Sigmoid colon (tissue), 7 donors: ENCODE results near the gene DGAT2. TPM values are rescaled to one million over a fixed set of nuclear protein-coding genes. Genes with fewer than 3 reads are reported as not detected.

Experiments
- DNase-seq: peaks from one replicate; pipeline ENCODE4 v3.0.0-alpha.2; 2019
- H3K27ac ChIP-seq, 4 donors: fragments of 200-600 bp; sonication (generic); one replicate each; pipeline ENCODE4 v1.5.1; 2016 to 2019; ENCODE audit warnings: mild to moderate bottlenecking in 1 of 4
- H3K27me3 ChIP-seq, 3 donors: fragments of 200-600 bp; sonication (generic); one replicate each; pipeline ENCODE4 v1.5.1; 2019; ENCODE audit warnings: mild to moderate bottlenecking in 1 of 3
- H3K36me3 ChIP-seq, 4 donors: fragments of 200-600 bp; sonication (generic); one replicate each; pipeline ENCODE4 v1.5.1; 2016 to 2019
- H3K4me1 ChIP-seq, 4 donors: fragments of 200-600 bp; sonication (generic); one replicate each; pipeline ENCODE4 v1.5.1; 2017 to 2019
- H3K4me3 ChIP-seq, 4 donors: fragments of 200-600 bp; sonication (generic); one replicate each; pipeline ENCODE4 v1.5.1; 2017 to 2019; ENCODE audit warnings: mild to moderate bottlenecking in 2 of 4, moderate library complexity in 1 of 4
- H3K9me3 ChIP-seq, 4 donors: fragments of 200-600 bp in 3 of 4; sonication (generic) in 3 of 4; one replicate each; pipeline versions ENCODE4 v1.5.1 to v1.6.1; 2013 to 2019
- CTCF ChIP-seq, 4 experiments: fragments of 450-650 bp in 3 of 4; fragments of 200-600 bp in 1 of 4; IDR thresholded peaks; one replicate each; pipeline ENCODE4 v1.5.1; 2016 to 2019; ENCODE audit warnings: antibody characterized with exemption in 4 of 4, mild to moderate bottlenecking in 3 of 4, moderate library complexity in 2 of 4
- EP300 ChIP-seq, 4 donors: sonication (generic); formaldehyde crosslinking; IDR thresholded peaks; one replicate each; pipeline ENCODE4 v1.6.1; 2017; ENCODE audit warnings: antibody characterized with exemption in 4 of 4
- POLR2A ChIP-seq, 2 donors: fragments of 450-650 bp; IDR thresholded peaks; one replicate each; pipeline ENCODE4 v1.6.1; 2016; ENCODE audit warnings: antibody characterized with exemption in 2 of 2, mild to moderate bottlenecking in 2 of 2, moderate library complexity in 2 of 2
- POLR2AphosphoS5 ChIP-seq, 4 donors: sonication (generic); formaldehyde crosslinking; IDR thresholded peaks; one replicate each; pipeline ENCODE4 v1.6.1; 2017; ENCODE audit warnings: antibody characterized with exemption in 4 of 4
- WGBS, 2 donors: extraction: QIAGEN DNeasy Blood & Tissue Kit; methylation state at CpG; one replicate each; pipeline ENCODE4 v1.1.7; 2013; 5-methylcytosine and 5-hydroxymethylcytosine counted together
- intact Hi-C: fragments of 100-400 bp; cut with DNase I; formaldehyde crosslinking; loops from one replicate; pipeline ENCODE4 v1.15.1; 2023
- polyA plus RNA-seq, 3 donors: library from polyadenylated mRNA; stranded (reverse); fragments of 200-250 nt; gene quantifications; one replicate each; pipeline ENCODE4 v1.2.3, GENCODE V29; 2013
- total RNA-seq, 4 donors: library from RNA; depleted of rRNA; stranded (reverse); fragments of >200 nt; gene quantifications; one replicate each; pipeline ENCODE4 v1.1.0, GENCODE V29; 2016
- donor health status: healthy with polysubstance abuse.
- donor health status: Bipolar disorder and iron deficiency.
- donor health status: healthy.

The DGAT2 gene
- total and polyA plus RNA-seq, 7 donors: 0.55 to 20.3 (median 1.2) TPM

GRCh38 chr11:75786101-75786736 lies 17.6 kb downstream of the DGAT2 start:
- Histone ChIP-seq H3K4me3 (no peak overlapping the region), H3K27ac (no peak overlapping the region), H3K9me3 (no peaks in the 10 kb centered on the region), H3K27me3 (no peaks in the 10 kb centered on the region), H3K4me1 (no peaks in the 10 kb centered on the region), H3K36me3 (no peaks in the 10 kb centered on the region)
- WGBS, 2 donors: 31 to 70% methylated on average over 8 of the region's 8 CpGs
- no peak for TF ChIP-seq POLR2A (IDR thresholded peaks at IDR 0.05)
- TF ChIP-seq CTCF (IDR thresholded peaks at IDR 0.05): no peak
- no peak for TF ChIP-seq POLR2AphosphoS5 (IDR thresholded peaks at IDR 0.05)
- no peak for TF ChIP-seq EP300 (IDR thresholded peaks at IDR 0.05)
- no peak for DNase-seq
- intact Hi-C loops: no loop called here

DNA sequence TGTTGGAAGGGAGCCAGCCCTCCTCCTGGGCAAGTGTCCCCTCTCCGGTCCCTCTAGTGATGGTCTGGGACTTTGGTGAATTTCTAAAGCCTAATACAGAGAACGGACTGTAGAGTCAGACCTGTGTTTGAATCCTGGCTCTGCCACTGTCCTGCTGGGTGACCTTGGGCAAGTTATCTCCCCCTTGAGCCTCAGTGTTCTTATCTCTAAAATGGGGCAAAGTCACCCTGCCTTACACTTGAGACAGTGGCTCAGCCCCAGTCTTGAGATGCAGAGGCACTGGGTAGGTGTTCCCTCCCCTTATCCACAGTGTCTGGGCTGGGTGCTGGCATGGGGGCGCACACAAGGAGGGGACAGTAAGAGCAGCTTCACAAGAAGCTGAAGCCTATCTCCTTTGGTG lies 20.9 kb downstream of the DGAT2 start:
- intact Hi-C loops: no loop called here
- 96 to 97% methylated on average over 3 of the region's 3 CpGs for WGBS, 2 donors
- no peak for DNase-seq

DNA sequence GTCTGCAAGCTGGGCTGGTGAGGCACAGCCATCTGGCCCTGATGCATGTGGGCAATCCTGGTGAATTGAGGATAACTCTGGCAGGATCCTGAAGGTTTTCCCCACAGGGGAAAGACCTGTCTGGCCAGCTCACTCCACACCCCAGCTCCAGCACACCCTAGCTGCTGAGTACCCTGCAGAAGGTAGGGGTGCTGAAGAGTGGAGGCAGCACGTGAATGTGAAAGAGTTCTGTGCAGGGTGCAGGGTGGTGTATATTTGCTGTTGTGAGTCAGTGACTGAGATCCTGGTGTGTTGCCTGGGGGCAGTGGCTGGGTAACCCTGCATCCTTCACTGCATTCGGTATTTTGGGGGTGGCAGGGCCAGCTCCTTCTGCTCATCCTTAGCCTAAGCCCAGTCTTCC lies 22.4 kb downstream of the DGAT2 start:
- Histone ChIP-seq H3K27ac (no peak overlapping the region), H3K4me3 (no peak overlapping the region), H3K9me3 (no peaks in the 10 kb centered on the region), H3K27me3 (no peaks in the 10 kb centered on the region), H3K4me1 (no peaks in the 10 kb centered on the region), H3K36me3 (no peaks in the 10 kb centered on the region)
- DNase-seq: no peak
- TF ChIP-seq EP300 (IDR thresholded peaks at IDR 0.05) (no peak), CTCF (IDR thresholded peaks at IDR 0.05) (no peak)
- WGBS, 2 donors: 85 to 94% methylated on average over 2 of the region's 2 CpGs
- intact Hi-C loops: loop anchor here (10.0 kb wide), 1 partner anchor 524 kb away; no protein-coding TSS in a partner anchor

More for the DNA sequence above, 20.9 kb downstream of the DGAT2 start:
- H3K27me3 ChIP-seq: no peaks in the 10 kb centered on the region
- no peaks in the 10 kb centered on the region for H3K9me3 ChIP-seq
- no peaks in the 10 kb centered on the region for H3K36me3 ChIP-seq
- H3K4me3 ChIP-seq: no peak overlapping the region
- no peak for TF ChIP-seq CTCF (IDR thresholded peaks at IDR 0.05)
- no peak for TF ChIP-seq POLR2A (IDR thresholded peaks at IDR 0.05)
- no peak for TF ChIP-seq EP300 (IDR thresholded peaks at IDR 0.05)
- no peak for TF ChIP-seq POLR2AphosphoS5 (IDR thresholded peaks at IDR 0.05)
- no peak overlapping the region for H3K27ac ChIP-seq
- H3K4me1 ChIP-seq: no peaks in the 10 kb centered on the region

- H3K36me3 ChIP-seq: no peaks in the 10 kb centered on the region
- DNase-seq: no peak
- H3K27ac ChIP-seq: no peak overlapping the region
- intact Hi-C loops: loop anchor here (10.0 kb wide), 1 partner anchor 523 kb away; no protein-coding TSS in a partner anchor
- H3K9me3 ChIP-seq: no peaks in the 10 kb centered on the region
- no peaks in the 10 kb centered on the region for H3K4me1 ChIP-seq
- no peak overlapping the region for H3K4me3 ChIP-seq
- WGBS, 2 donors: 90 to 91% methylated on average over 6 of the region's 6 CpGs
- H3K27me3 ChIP-seq: no peaks in the 10 kb centered on the region
- TF ChIP-seq EP300 (IDR thresholded peaks at IDR 0.05): no peak
- no peak for TF ChIP-seq POLR2A (IDR thresholded peaks at IDR 0.05)
- TF ChIP-seq POLR2AphosphoS5 (IDR thresholded peaks at IDR 0.05): no peak
- TF ChIP-seq CTCF (IDR thresholded peaks at IDR 0.05): no peak
Observed at GRCh38 chr11:75792127-75792731, 23.7 kb downstream of the DGAT2 start.
